HG03139 (cell line): Measurements from ENCODE around the gene PRKAR2B.
"Not testable (repeated sequence)": the region's sequence is repeated elsewhere in the genome, so short reads cannot be mapped to it uniquely, and the experiment has no call there.

Experiments used
- ATAC-seq: cut with Tn5 transposase; IDR thresholded peaks from one replicate; pipeline ENCODE4 v1.9.1; 2021; ENCODE audit not compliant: unreplicated experiment

Gene PRKAR2B

GRCh38 chr7:107151538-107151937, 107.0 kb downstream of the PRKAR2B start:
- ATAC-seq = no peak

GRCh38 chr7:107152011-107152410, 107.5 kb downstream of the PRKAR2B start:
- no peak for ATAC-seq

- no peak for ATAC-seq
Measured at GRCh38 chr7:107154826-107155225, 110.3 kb downstream of the PRKAR2B start.

GRCh38 chr7:107155726-107156125, 111.2 kb downstream of the PRKAR2B start:
- not testable (repeated sequence) for ATAC-seq

- ATAC-seq = no peak
Measured at GRCh38 chr7:107157091-107157490, 112.6 kb downstream of the PRKAR2B start.

GRCh38 chr7:107158028-107158427, 113.5 kb downstream of the PRKAR2B start:
- no peak for ATAC-seq

- no peak for ATAC-seq
Measured at GRCh38 chr7:107160389-107160788, 115.9 kb downstream of the PRKAR2B start.

- no peak for ATAC-seq
Measured at GRCh38 chr7:107161415-107161814, 116.9 kb downstream of the PRKAR2B start.

GRCh38 chr7:107162475-107162874, 118.0 kb downstream of the PRKAR2B start:
- no peak for ATAC-seq

GRCh38 chr7:107164092-107164491, 119.6 kb downstream of the PRKAR2B start:
- ATAC-seq = no peak

- no peak for ATAC-seq
Measured at GRCh38 chr7:107165341-107165740, 120.8 kb downstream of the PRKAR2B start.

GRCh38 chr7:107166736-107167426, 122.4 kb downstream of the PRKAR2B start:
- ATAC-seq = no peak

GRCh38 chr7:107167483-107168232, 123.2 kb downstream of the PRKAR2B start:
- ATAC-seq = no peak

GRCh38 chr7:107168233-107169119, 124.0 kb downstream of the PRKAR2B start, which contains the start of gene HBP1:
Gene HBP1, plus strand, starts transcription at chr7:107169003. Its CDS starts 10,891 bp downstream, at chr7:107179894.
- ATAC-seq = peak; percentile 91

- ATAC-seq = peak; percentile 15
Measured at GRCh38 chr7:107169120-107170050, 124.9 kb downstream of the PRKAR2B start.

GRCh38 chr7:107170051-107170915, 125.8 kb downstream of the PRKAR2B start:
- ATAC-seq = no peak

GRCh38 chr7:107171496-107171895, 127.0 kb downstream of the PRKAR2B start:
- ATAC-seq = no peak

GRCh38 chr7:107172276-107173032, 127.9 kb downstream of the PRKAR2B start:
- no peak for ATAC-seq

- ATAC-seq = no peak
Measured at GRCh38 chr7:107173191-107173590, 128.7 kb downstream of the PRKAR2B start.
